ENCODE data around the gene PLEKHM2. TPM values are rescaled to one million over a fixed set of nuclear protein-coding genes. Genes with fewer than 3 reads are reported as not detected.
"Not testable (repeated sequence)": the region's sequence is repeated elsewhere in the genome, so short reads cannot be mapped to it uniquely, and the experiment has no call there.

PLEKHM2 gene
- total and polyA plus RNA-seq, 4 donors: 32.5 to 79.2 (median 63.1) TPM

DNA sequence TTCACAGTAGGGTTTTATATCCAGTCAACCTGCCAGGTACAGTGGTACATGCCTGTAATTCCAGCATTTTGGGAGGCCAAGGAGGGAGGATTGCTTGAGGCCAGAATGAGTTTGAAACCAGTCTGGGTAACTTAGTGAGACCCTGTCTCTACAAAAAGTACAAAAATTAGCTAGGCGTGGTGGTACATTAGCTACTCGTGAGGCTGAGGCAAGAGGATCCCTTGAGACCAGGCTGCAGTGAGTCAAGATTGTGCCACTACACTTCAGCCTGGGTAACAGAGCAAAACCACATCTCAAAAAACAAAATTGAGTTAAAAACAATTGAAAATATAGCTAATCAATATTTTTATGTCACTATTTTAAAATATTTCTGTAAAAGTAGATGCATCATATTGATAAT lies 33.7 kb upstream of the PLEKHM2 start:
- ATAC-seq (ENCODE audit: insufficient read depth, low FRiP score) (no peak), DNase-seq (no peak)
- Histone ChIP-seq H3K4me1 (ENCODE audit: control insufficient read depth in 5 of 5, insufficient read depth in 5 of 5, low read length in 5 of 5) (no peaks in the 10 kb centered on the region), H3K36me3 (ENCODE audit: control insufficient read depth in 4 of 4, insufficient read depth in 4 of 4, low read length in 4 of 4) (peaks cover 0 to 22% (median 17%) of the 10 kb centered on the region in 4 donors), H3K27ac (ENCODE audit: low read depth in 1 of 2, low read length in 1 of 2) (no peak overlapping the region), H3K9me3 (ENCODE audit: control insufficient read depth in 4 of 4, insufficient read depth in 3 of 4, low read length in 3 of 4) (no peaks in the 10 kb centered on the region), H3K9ac (ENCODE audit: insufficient read depth in 1 of 2, low read length in 2 of 2) (no peak overlapping the region), H3K4me3 (no peak overlapping the region), H3K27me3 (ENCODE audit: control insufficient read depth in 3 of 3, insufficient read depth in 3 of 3, low read length in 2 of 3) (no peaks in the 10 kb centered on the region)
- WGBS, 2 donors: 91 to 95% methylated on average over 2 of the region's 2 CpGs
- TF ChIP-seq, protein P1, sequence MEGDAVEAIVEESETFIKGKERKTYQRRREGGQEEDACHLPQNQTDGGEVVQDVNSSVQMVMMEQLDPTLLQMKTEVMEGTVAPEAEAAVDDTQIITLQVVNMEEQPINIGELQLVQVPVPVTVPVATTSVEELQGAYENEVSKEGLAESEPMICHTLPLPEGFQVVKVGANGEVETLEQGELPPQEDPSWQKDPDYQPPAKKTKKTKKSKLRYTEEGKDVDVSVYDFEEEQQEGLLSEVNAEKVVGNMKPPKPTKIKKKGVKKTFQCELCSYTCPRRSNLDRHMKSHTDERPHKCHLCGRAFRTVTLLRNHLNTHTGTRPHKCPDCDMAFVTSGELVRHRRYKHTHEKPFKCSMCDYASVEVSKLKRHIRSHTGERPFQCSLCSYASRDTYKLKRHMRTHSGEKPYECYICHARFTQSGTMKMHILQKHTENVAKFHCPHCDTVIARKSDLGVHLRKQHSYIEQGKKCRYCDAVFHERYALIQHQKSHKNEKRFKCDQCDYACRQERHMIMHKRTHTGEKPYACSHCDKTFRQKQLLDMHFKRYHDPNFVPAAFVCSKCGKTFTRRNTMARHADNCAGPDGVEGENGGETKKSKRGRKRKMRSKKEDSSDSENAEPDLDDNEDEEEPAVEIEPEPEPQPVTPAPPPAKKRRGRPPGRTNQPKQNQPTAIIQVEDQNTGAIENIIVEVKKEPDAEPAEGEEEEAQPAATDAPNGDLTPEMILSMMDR (IDR thresholded peaks at IDR 0.05; ENCODE audit: control extremely low read depth, extremely low read depth): no peak

DNA sequence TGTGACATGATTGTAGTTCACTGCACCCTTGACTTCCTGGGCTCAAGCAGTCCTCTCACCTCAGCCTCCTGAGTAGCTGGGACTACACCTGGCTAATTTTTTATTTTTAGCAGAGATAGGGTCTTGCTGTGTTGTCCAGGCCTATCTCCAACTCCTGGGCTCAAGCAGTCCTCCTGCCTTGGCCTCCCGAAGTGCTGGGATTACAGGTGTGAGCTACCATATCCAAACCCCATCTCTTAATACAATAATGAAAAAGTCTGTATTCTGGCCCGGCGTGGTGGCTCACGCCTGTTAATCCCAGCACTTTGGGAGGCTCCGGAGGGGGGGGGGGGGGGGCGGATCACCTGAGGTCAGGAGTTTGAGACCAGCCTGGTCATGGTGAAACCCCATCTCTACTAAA lies 32.0 kb upstream of the PLEKHM2 start:
- 92 to 98% methylated on average over 6 of the region's 6 CpGs for WGBS, 2 donors
- not testable (repeated sequence) for H3K4me3 ChIP-seq; H3K9ac ChIP-seq (ENCODE audit: insufficient read depth in 1 of 2, low read length in 2 of 2); H3K9me3 ChIP-seq (ENCODE audit: control insufficient read depth in 4 of 4, insufficient read depth in 3 of 4, low read length in 3 of 4); H3K27ac ChIP-seq (ENCODE audit: low read depth in 1 of 2, low read length in 1 of 2); ATAC-seq (ENCODE audit: insufficient read depth, low FRiP score); DNase-seq; H3K4me1 ChIP-seq (ENCODE audit: control insufficient read depth in 5 of 5, insufficient read depth in 5 of 5, low read length in 5 of 5); H3K27me3 ChIP-seq (ENCODE audit: control insufficient read depth in 3 of 3, insufficient read depth in 3 of 3, low read length in 2 of 3)
- peaks cover 7 to 22% (median 17%) of the 10 kb centered on the region in 4 donors for H3K36me3 ChIP-seq (ENCODE audit: control insufficient read depth in 4 of 4, insufficient read depth in 4 of 4, low read length in 4 of 4)

DNA sequence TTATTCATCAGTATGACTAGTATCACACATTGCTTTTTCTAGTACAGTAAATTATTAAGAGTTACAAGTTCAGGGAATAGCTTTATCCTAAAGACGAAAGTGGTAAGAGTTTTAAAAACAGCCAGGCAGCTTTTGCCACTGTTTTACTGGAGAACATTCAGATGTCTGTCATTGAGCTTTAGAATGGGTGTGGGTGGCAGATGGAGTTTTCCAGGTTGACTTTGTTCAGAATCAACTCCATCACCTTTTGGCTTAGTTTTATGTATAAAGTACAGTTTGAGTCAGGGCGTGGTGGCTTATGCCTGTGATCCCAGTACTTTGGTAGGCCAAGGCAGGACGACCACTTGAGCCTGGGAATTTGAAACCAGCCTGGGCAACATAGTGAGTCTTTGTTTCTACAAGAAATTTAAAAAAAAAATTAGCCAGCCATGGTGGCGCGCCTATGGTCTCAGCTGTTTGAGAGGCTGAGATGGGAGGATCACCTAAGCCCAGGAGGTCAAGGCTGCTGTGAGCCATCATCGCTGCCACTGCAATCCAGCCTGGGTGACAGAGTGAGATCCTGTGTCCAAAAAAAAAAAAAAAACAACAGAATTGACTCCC lies 29.9 kb upstream of the PLEKHM2 start:
- TF ChIP-seq, protein P1 (IDR thresholded peaks at IDR 0.05; ENCODE audit: control extremely low read depth, extremely low read depth): no peak
- no peak overlapping the region for H3K4me3 ChIP-seq
- no peak overlapping the region for H3K9ac ChIP-seq (ENCODE audit: insufficient read depth in 1 of 2, low read length in 2 of 2)
- H3K4me1 ChIP-seq (ENCODE audit: control insufficient read depth in 5 of 5, insufficient read depth in 5 of 5, low read length in 5 of 5): peaks cover 0 to 3% (median 0%) of the 10 kb centered on the region in 5 donors
- 94 to 98% methylated on average over 6 of the region's 6 CpGs for WGBS, 2 donors
- no peaks in the 10 kb centered on the region for H3K9me3 ChIP-seq (ENCODE audit: control insufficient read depth in 4 of 4, insufficient read depth in 3 of 4, low read length in 3 of 4)
- DNase-seq: no peak
- H3K36me3 ChIP-seq (ENCODE audit: control insufficient read depth in 4 of 4, insufficient read depth in 4 of 4, low read length in 4 of 4): peaks cover 8 to 19% (median 15%) of the 10 kb centered on the region in 4 donors
- no peaks in the 10 kb centered on the region for H3K27me3 ChIP-seq (ENCODE audit: control insufficient read depth in 3 of 3, insufficient read depth in 3 of 3, low read length in 2 of 3)
- no peak for ATAC-seq (ENCODE audit: insufficient read depth, low FRiP score)
- peak overlapping the region in 1 of 2 donors; percentile 7 for H3K27ac ChIP-seq (ENCODE audit: low read depth in 1 of 2, low read length in 1 of 2)

DNA sequence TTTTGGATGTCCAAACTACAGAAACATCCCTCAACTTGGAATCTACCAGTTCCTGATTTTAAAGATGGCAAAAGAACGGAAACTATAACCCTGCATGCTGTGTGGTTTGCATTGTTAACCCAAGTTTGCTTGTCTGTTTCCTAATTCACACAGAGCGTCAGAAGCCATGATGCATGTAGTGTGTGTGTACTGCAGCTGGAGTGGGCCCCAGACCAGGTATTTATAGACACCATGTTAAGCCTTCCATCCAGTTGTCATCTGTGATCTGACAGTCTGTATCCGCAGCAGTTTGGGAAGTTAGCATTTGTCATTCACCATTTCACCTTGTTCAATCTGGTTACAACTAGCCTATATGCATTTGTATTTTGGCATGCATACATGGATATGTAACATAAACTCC lies 27.7 kb upstream of the PLEKHM2 start:
- H3K36me3 ChIP-seq (ENCODE audit: control insufficient read depth in 4 of 4, insufficient read depth in 4 of 4, low read length in 4 of 4): peaks cover 23 to 35% (median 28%) of the 10 kb centered on the region in 4 donors
- ATAC-seq (ENCODE audit: insufficient read depth, low FRiP score): no peak
- no peaks in the 10 kb centered on the region for H3K27me3 ChIP-seq (ENCODE audit: control insufficient read depth in 3 of 3, insufficient read depth in 3 of 3, low read length in 2 of 3)
- H3K4me1 ChIP-seq (ENCODE audit: control insufficient read depth in 5 of 5, insufficient read depth in 5 of 5, low read length in 5 of 5): peaks cover 0 to 3% (median 0%) of the 10 kb centered on the region in 5 donors
- no peaks in the 10 kb centered on the region for H3K9me3 ChIP-seq (ENCODE audit: control insufficient read depth in 4 of 4, insufficient read depth in 3 of 4, low read length in 3 of 4)
- TF ChIP-seq, protein P1 (IDR thresholded peaks at IDR 0.05; ENCODE audit: control extremely low read depth, extremely low read depth): no peak
- H3K27ac ChIP-seq (ENCODE audit: low read depth in 1 of 2, low read length in 1 of 2): no peak overlapping the region
- no peak overlapping the region for H3K4me3 ChIP-seq
- DNase-seq: peak in 1 of 3 donors; percentile 14
- WGBS, 2 donors: 78 to 86% methylated on average over 3 of the region's 3 CpGs
- no peak overlapping the region for H3K9ac ChIP-seq (ENCODE audit: insufficient read depth in 1 of 2, low read length in 2 of 2)
